HS-5 (cell line): ENCODE data around the gene MTMR1.

ENCODE experiments used
- DNase-seq: peaks from one replicate; pipeline ENCODE4 v3.0.0-alpha.2; 2012; ENCODE audit warnings: low read depth

Gene MTMR1

GRCh38 chrX:150779385-150779784 is 86.2 kb downstream of the MTMR1 start:
- no peak for DNase-seq

GRCh38 chrX:150781677-150782076 is 88.5 kb downstream of the MTMR1 start:
- no peak for DNase-seq

- no peak for DNase-seq
Measured at GRCh38 chrX:150790021-150790420, 96.8 kb downstream of the MTMR1 start.

GRCh38 chrX:150792949-150793527 is 99.8 kb downstream of the MTMR1 start:
- DNase-seq: no peak

GRCh38 chrX:150805736-150806135 is 112.5 kb downstream of the MTMR1 start:
- DNase-seq: no peak

- no peak for DNase-seq
Measured at GRCh38 chrX:150806827-150807226, 113.6 kb downstream of the MTMR1 start.

- DNase-seq: no peak
Measured at GRCh38 chrX:150813922-150814321, 120.7 kb downstream of the MTMR1 start.
